Neural progenitor cell (in vitro differentiated cells): ENCODE measurements around the gene CD81. TPM values are rescaled to one million over a fixed set of nuclear protein-coding genes. Genes with fewer than 3 reads are reported as not detected.
A peak's percentile ranks its signal among the peaks of the same experiment; 100 is the strongest.

Experiments
- DNase-seq: peaks from one replicate; pipeline ENCODE4 v3.0.0-alpha.2; 2016; ENCODE audit warnings: low spot score
- H2AFZ ChIP-seq: fragments of 200-600 bp; sonication (generic); replicated peaks from 2 replicates; pipeline ENCODE4 v1.6.1; 2016; ENCODE audit warnings: antibody characterized with exemption
- H3F3A ChIP-seq: fragments of 200-600 bp; sonication (generic); 2 replicates; pipeline ENCODE4 v1.6.1; 2016; ENCODE audit warnings: antibody characterized with exemption, low read depth
- H3K27ac ChIP-seq: fragments of 200-600 bp; sonication (generic); 2 replicates; pipeline ENCODE4 v1.5.1; 2016; ENCODE audit warnings: mild to moderate bottlenecking
- H3K27me3 ChIP-seq: fragments of 200-600 bp; sonication (generic); 2 replicates; pipeline ENCODE4 v1.6.1; 2016; ENCODE audit warnings: mild to moderate bottlenecking, moderate library complexity
- H3K36me3 ChIP-seq: fragments of 200-600 bp; sonication (generic); 2 replicates; pipeline ENCODE4 v1.5.1; 2016
- H3K4me1 ChIP-seq: fragments of 200-600 bp; sonication (generic); 2 replicates; pipeline ENCODE4 v1.6.1; 2016; ENCODE audit warnings: mixed run types
- H3K4me2 ChIP-seq: fragments of 200-600 bp; sonication (generic); 2 replicates; pipeline ENCODE4 v1.6.1; 2016
- H3K4me3 ChIP-seq: fragments of 200-600 bp; sonication (generic); 2 replicates; pipeline ENCODE4 v1.5.1; 2016
- H3K79me2 ChIP-seq: fragments of 200-600 bp; sonication (generic); 2 replicates; pipeline ENCODE4 v1.6.1; 2016; ENCODE audit warnings: low read depth
- H3K9ac ChIP-seq: fragments of 200-600 bp; sonication (generic); 2 replicates; pipeline ENCODE4 v1.6.1; 2016
- H3K9me3 ChIP-seq: fragments of 200-600 bp; sonication (generic); 2 replicates; pipeline ENCODE4 v1.5.1; 2016; ENCODE audit warnings: low read depth
- H4K20me1 ChIP-seq: fragments of 200-600 bp; sonication (generic); 2 replicates; pipeline ENCODE4 v1.6.1; 2016; ENCODE audit warnings: low read depth
- H3K27ac Mint-ChIP-seq: 3 replicates; pipeline ENCODE4 v1.8.0; 2021; ENCODE audit warnings: mixed read lengths
- H3K27me3 Mint-ChIP-seq: 2 replicates; pipeline ENCODE4 v1.8.0; 2022; ENCODE audit warnings: low read depth, mild to moderate bottlenecking, inconsistent platforms, moderate library complexity, mixed read lengths; ENCODE audit not compliant: insufficient read depth
- H3K36me3 Mint-ChIP-seq: 3 replicates; pipeline ENCODE4 v1.8.0; 2021; ENCODE audit warnings: mixed read lengths
- H3K4me1 Mint-ChIP-seq: 3 replicates; pipeline ENCODE4 v1.8.0; 2021; ENCODE audit warnings: mixed read lengths
- H3K4me3 Mint-ChIP-seq: 3 replicates; pipeline ENCODE4 v1.8.0; 2021; ENCODE audit warnings: mild to moderate bottlenecking, moderate library complexity, mixed read lengths
- H3K9me3 Mint-ChIP-seq: 3 replicates; pipeline ENCODE4 v1.8.0; 2020; ENCODE audit warnings: mixed read lengths
- CTCF ChIP-seq: fragments of 200-600 bp; sonication (generic); IDR thresholded peaks from 2 replicates; pipeline ENCODE4 v1.5.1; 2017; ENCODE audit warnings: antibody characterized with exemption, mild to moderate bottlenecking
- EZH2 ChIP-seq: fragments of 200-600 bp; sonication (generic); IDR thresholded peaks from 2 replicates; pipeline ENCODE4 v1.6.1; 2017; ENCODE audit warnings: antibody characterized with exemption, mild to moderate bottlenecking, moderate library complexity
- EZH2phosphoT487 ChIP-seq: fragments of 200-600 bp; sonication (generic); IDR thresholded peaks from 2 replicates; pipeline ENCODE4 v1.6.1; 2017; ENCODE audit warnings: antibody characterized with exemption
- total RNA-seq: library from RNA; depleted of rRNA; stranded (reverse); fragments of >200 nt; gene quantifications from 2 replicates; pipeline ENCODE4 v1.2.3, GENCODE V29; 2015; ENCODE audit warnings: low replicate concordance

The CD81 gene
- total RNA-seq, 1 donor from 2014 or later, result 87.6 TPM

GRCh38 chr11:2417856-2418692, 41.0 kb downstream of the CD81 start:
- H3F3A ChIP-seq, result no peaks in the 10 kb centered on the region
- no peaks in the 10 kb centered on the region for H3K27me3 ChIP-seq
- no peaks in the 10 kb centered on the region for H3K4me1 ChIP-seq
- Mint-ChIP-seq H3K36me3 (no peaks in the 10 kb centered on the region), H3K27ac (no peak overlapping the region), H3K4me1 (peaks cover 3% of the 10 kb centered on the region), H3K4me3 (no peak overlapping the region), H3K9me3 (no peaks in the 10 kb centered on the region), H3K27me3 (peaks cover 2% of the 10 kb centered on the region)
- no peak overlapping the region for H3K27ac ChIP-seq
- no peak for DNase-seq
- TF ChIP-seq EZH2phosphoT487 (no peak), EZH2 (no peak), CTCF (no peak)
- H3K4me3 ChIP-seq, result no peak overlapping the region
- no peaks in the 10 kb centered on the region for H4K20me1 ChIP-seq
- no peak overlapping the region for H3K4me2 ChIP-seq
- H3K9me3 ChIP-seq, result no peaks in the 10 kb centered on the region
- no peaks in the 10 kb centered on the region for H3K36me3 ChIP-seq
- no peak overlapping the region for H2AFZ ChIP-seq
- H3K79me2 ChIP-seq, result no peaks in the 10 kb centered on the region
- H3K9ac ChIP-seq, result no peak overlapping the region

- Mint-ChIP-seq H3K27ac (no peak overlapping the region), H3K9me3 (no peaks in the 10 kb centered on the region), H3K4me1 (peaks cover 3% of the 10 kb centered on the region), H3K27me3 (peaks cover 2% of the 10 kb centered on the region), H3K36me3 (no peaks in the 10 kb centered on the region), H3K4me3 (no peak overlapping the region)
- TF ChIP-seq CTCF (no peak), EZH2phosphoT487 (no peak), EZH2 (no peak)
- Histone ChIP-seq H3K36me3 (no peaks in the 10 kb centered on the region), H3K9ac (no peak overlapping the region), H3F3A (no peaks in the 10 kb centered on the region), H3K4me1 (no peaks in the 10 kb centered on the region), H3K27me3 (no peaks in the 10 kb centered on the region), H3K4me3 (no peak overlapping the region), H3K4me2 (no peak overlapping the region), H3K27ac (no peak overlapping the region), H3K79me2 (no peaks in the 10 kb centered on the region), H3K9me3 (no peaks in the 10 kb centered on the region), H4K20me1 (no peaks in the 10 kb centered on the region), H2AFZ (no peak overlapping the region)
- DNase-seq, result no peak
Measured at GRCh38 chr11:2418693-2419360, 41.7 kb downstream of the CD81 start.

- no peak overlapping the region for H3K27ac ChIP-seq
- no peak overlapping the region for H3K4me3 ChIP-seq
- peak overlapping the region; percentile 39 for H2AFZ ChIP-seq
- Mint-ChIP-seq H3K9me3 (no peaks in the 10 kb centered on the region), H3K27ac (no peak overlapping the region), H3K27me3 (no peaks in the 10 kb centered on the region), H3K4me3 (no peak overlapping the region), H3K36me3 (no peaks in the 10 kb centered on the region), H3K4me1 (peaks cover 3% of the 10 kb centered on the region)
- H3K9ac ChIP-seq, result no peak overlapping the region
- no peaks in the 10 kb centered on the region for H3K27me3 ChIP-seq
- TF ChIP-seq CTCF, result peak; percentile 87
- no peak for TF ChIP-seq EZH2
- no peaks in the 10 kb centered on the region for H3K36me3 ChIP-seq
- H3K9me3 ChIP-seq, result no peaks in the 10 kb centered on the region
- peak; percentile 90 for DNase-seq
- H3F3A ChIP-seq, result no peaks in the 10 kb centered on the region
- H3K4me1 ChIP-seq, result no peaks in the 10 kb centered on the region
- no peaks in the 10 kb centered on the region for H4K20me1 ChIP-seq
- H3K4me2 ChIP-seq, result no peak overlapping the region
- no peaks in the 10 kb centered on the region for H3K79me2 ChIP-seq
Measured at GRCh38 chr11:2419638-2420501, 42.8 kb downstream of the CD81 start.
